Caki2 (cell line): ENCODE data around the gene EVL. TPM values are rescaled to one million over a fixed set of nuclear protein-coding genes. Genes with fewer than 3 reads are reported as not detected.
"Not testable (repeated sequence)": the region's sequence is repeated elsewhere in the genome, so short reads cannot be mapped to it uniquely, and the experiment has no call there.

Experiments
- DNase-seq: peaks from one replicate; pipeline ENCODE4 v3.0.0-alpha.2; 2015; ENCODE audit warnings: low read depth
- in situ Hi-C: cut with HindIII; loops from 2 replicates; pipeline ENCODE4 v1.10.0; 2016; ENCODE audit warnings: low sequenced_read_pairs, low pct_unique_long_range_greater_than_20kb, mixed read lengths
- total RNA-seq: library from RNA; depleted of rRNA; stranded (reverse); fragments of >200 nt; shearing (Covaris generic); gene quantifications from 2 replicates; pipeline ENCODE4 v1.2.3, GENCODE V29; 2014; ENCODE audit warnings: low replicate concordance

The EVL gene
- total RNA-seq, 1 experiment from 2014 or later, result 2.1 TPM

GRCh38 chr14:100147691-100148464 is 82.7 kb downstream of the EVL start:
- in situ Hi-C loops, result no loop called here
- DNase-seq, result no peak

DNA sequence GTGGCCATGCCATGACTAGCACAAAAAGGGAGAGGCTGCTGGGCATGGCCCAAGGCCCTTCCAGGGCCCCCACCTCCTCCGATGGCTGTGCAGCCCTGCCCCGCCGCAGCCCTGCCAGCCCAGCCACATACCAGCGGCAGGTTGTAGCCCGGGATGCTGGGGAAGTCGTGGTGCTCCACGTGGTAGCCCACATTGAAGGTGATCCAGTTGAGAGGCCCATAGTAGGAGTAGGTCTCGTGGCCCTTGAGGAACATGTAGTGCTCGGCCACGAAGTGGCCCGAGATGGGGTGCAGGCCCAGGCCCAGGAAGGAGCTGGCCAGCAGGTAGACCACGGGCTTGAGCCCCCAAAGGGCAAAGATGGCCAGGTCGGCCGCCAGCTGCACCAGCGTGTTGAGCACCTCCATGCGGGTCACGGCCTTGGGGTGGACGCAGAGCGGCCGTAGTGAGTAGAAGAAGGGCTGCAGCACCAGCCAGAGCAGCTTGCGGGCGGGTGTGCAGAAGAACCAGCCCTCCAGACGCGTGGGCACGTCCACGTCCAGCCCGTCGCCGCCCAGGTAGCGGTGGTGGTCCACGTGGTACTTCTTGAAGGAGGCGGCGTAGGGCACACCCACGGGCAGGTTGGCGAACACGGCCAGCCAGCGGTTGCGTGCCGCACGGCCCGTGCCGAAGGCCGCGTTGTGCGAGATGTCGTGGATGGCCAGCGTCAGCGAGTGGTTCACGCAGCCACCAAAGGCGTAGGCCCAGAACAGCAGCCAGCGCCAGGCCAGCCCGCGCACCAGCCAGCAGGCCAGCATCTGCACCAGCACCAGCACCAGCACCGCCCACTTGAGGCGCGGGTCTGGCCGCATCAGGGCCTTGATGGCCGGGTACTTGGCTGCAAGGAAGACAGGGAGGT is 83.9 kb downstream of the EVL start:
- in situ Hi-C loops, result no loop called here
- DNase-seq, result no peak

DNA sequence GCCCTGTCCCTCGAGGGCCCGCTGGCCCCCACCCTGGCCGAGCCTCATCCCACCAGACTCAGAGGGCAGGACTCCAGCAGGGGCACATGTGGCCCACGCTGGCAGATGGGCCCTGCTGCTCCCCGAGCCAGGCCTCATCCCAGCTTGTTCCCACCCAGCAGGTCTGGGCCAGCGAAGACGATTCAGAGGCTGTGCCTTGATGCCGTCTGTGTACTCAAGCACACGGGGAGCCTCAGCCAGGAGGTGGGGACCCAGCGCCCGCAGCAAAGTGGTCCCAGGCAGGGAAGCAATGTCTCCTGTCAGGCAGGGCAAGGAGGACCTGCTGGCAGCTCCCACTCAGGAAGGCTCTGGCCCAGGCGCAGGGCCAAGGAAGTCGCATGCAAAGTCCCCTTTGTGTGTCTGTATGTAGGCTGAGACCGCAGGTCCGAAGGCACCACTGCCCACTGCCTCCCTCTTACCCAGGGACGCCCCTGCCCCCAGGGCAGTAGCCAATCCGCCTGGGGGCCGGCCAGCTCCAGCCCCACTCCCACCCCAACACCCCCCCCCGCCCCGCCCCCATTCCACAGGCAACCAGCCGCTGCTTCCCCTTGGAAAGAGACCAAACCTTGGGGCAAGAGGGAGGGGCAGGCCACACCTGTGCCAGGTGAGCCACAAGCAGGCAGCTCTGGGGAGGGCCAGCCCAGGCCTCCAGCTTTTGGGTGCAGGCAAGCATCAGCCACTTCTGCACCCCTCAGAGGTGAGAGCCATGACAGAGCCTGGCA is 84.8 kb downstream of the EVL start:
- DNase-seq, result no peak
- in situ Hi-C loops, result no loop called here

- DNase-seq, result no peak
- in situ Hi-C loops, result no loop called here
Observed at GRCh38 chr14:100150932-100151587, 85.8 kb downstream of the EVL start.

DNA sequence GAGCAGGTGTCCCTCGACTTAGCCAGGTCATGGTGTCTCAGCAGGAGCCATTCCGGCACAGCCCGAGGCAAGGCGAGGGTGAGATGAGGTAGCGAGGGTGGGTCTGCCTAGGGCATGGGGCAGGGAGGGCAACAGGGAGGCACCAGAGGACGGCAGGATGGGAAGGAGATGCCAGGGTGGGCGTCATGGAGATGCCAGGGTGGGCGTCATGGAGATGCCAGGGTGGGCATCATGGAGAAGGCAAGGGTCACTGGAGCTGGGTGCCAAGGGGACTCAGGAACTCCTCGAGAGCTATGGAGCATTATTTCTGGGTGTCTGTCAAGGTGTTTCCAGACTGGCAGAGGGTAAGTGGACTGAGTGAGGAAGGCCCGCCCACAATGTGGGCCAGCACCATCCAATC is 86.9 kb downstream of the EVL start:
- in situ Hi-C loops, result no loop called here
- no peak for DNase-seq

- in situ Hi-C loops, result no loop called here
- no peak for DNase-seq
Observed at GRCh38 chr14:100153560-100153959, 88.3 kb downstream of the EVL start.

- peak; percentile 12 for DNase-seq
- in situ Hi-C loops, result no loop called here
Observed at GRCh38 chr14:100155049-100155621, 89.9 kb downstream of the EVL start.

GRCh38 chr14:100155756-100156616 is 90.8 kb downstream of the EVL start:
- in situ Hi-C loops, result no loop called here
- DNase-seq, result no peak

DNA sequence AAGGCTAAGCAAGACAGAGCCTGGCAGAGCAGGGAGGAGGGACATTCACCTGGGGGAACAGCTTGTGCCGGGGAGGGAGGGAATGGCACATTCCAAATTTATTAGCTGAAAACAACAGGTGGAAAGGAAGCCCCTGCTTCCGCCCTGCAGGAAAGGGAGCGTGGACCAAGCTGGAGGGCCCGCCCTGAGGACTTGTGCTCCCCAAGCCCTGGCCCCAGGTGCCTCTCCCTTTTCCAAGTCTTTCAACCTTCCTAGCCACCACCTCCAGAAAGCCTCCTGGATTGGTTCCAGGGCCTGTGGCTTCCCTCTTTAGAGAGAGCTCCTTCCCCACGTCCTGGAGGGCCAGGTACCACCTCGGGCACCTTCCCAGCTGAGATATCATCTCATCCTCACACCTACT is 91.6 kb downstream of the EVL start:
- in situ Hi-C loops, result no loop called here
- no peak for DNase-seq

- DNase-seq, in situ Hi-C loops: not testable (repeated sequence)
Observed at GRCh38 chr14:100157548-100158232, 92.5 kb downstream of the EVL start.

GRCh38 chr14:100158566-100159093 is 93.4 kb downstream of the EVL start:
- in situ Hi-C loops, result no loop called here
- DNase-seq, result no peak

- in situ Hi-C loops, result no loop called here
- DNase-seq, result no peak
Observed at GRCh38 chr14:100159094-100159864, 94.1 kb downstream of the EVL start, which contains the start of gene DEGS2. Gene DEGS2 (minus strand): TSS chr14:100159645. CDS start chr14:100159587, 58 bp downstream.

- in situ Hi-C loops, result no loop called here
- no peak for DNase-seq
Observed at GRCh38 chr14:100159865-100160533, 94.8 kb downstream of the EVL start.

- in situ Hi-C loops, result no loop called here
- no peak for DNase-seq
Observed at GRCh38 chr14:100160534-100160916, 95.3 kb downstream of the EVL start.

GRCh38 chr14:100165376-100165775 is 100.2 kb downstream of the EVL start:
- in situ Hi-C loops, result no loop called here
- DNase-seq, result no peak
